Gastrocnemius medialis (tissue), 4 donors: ENCODE data around the gene TOR1B. TPM values are rescaled to one million over a fixed set of nuclear protein-coding genes. Genes with fewer than 3 reads are reported as not detected.

Source experiments
- ATAC-seq, 2 donors: fragments of 150-250 bp; one replicate each; pipeline ENCODE4 v1.9.1; 2016
- DNase-seq, 2 donors: peaks; one replicate each; pipeline ENCODE4 v3.0.0-alpha.2; 2019
- H3K27ac ChIP-seq, 4 donors: fragments of 200-600 bp; sonication (generic); 1 replicate in 1 of 4; 2 replicates in 3 of 4; pipeline ENCODE4 v1.5.1; 2016 to 2018; ENCODE audit warnings: mild to moderate bottlenecking in 2 of 4, moderate library complexity in 1 of 4
- H3K27me3 ChIP-seq, 3 donors: fragments of 200-600 bp; sonication (generic) in 2 of 3; 1 replicate in 1 of 3; 2 replicates in 2 of 3; pipeline versions ENCODE4 v1.5.1 to v1.6.0; 2016 to 2019; ENCODE audit warnings: mild to moderate bottlenecking in 1 of 3, moderate library complexity in 1 of 3
- H3K36me3 ChIP-seq, 2 donors: fragments of 200-600 bp; sonication (generic) in 1 of 2; one replicate each; pipeline ENCODE4 v1.5.1; 2017 to 2018
- H3K4me1 ChIP-seq, 2 donors: fragments of 200-600 bp; sonication (generic) in 1 of 2; one replicate each; pipeline ENCODE4 v1.5.1; 2016 to 2017; ENCODE audit warnings: mild to moderate bottlenecking in 2 of 2
- H3K4me3 ChIP-seq, 4 donors: fragments of 200-600 bp; sonication (generic) in 3 of 4; 1 replicate in 1 of 4; 2 replicates in 3 of 4; pipeline ENCODE4 v1.5.1; 2016 to 2019; ENCODE audit warnings: mild to moderate bottlenecking in 2 of 4
- H3K9me3 ChIP-seq, 3 donors: fragments of 200-600 bp; sonication (generic) in 2 of 3; 1 replicate in 1 of 3; 2 replicates in 2 of 3; pipeline ENCODE4 v1.5.1; 2016 to 2019
- CTCF ChIP-seq, 5 experiments: fragments of 450-650 bp in 3 of 5; fragments of 200-600 bp in 2 of 5; sonication (generic) in 2 of 5; IDR thresholded peaks in 4 of 5; conservative IDR thresholded peaks in 1 of 5; 1 replicate in 4 of 5; 2 replicates in 1 of 5; pipeline ENCODE4 v1.5.1; 2016 to 2019; ENCODE audit warnings: antibody characterized with exemption in 5 of 5, mild to moderate bottlenecking in 3 of 5, moderate library complexity in 3 of 5
- POLR2A ChIP-seq, 2 donors: fragments of 450-650 bp; IDR thresholded peaks; one replicate each; pipeline ENCODE4 v1.6.1; 2017; ENCODE audit warnings: antibody characterized with exemption in 2 of 2, mild to moderate bottlenecking in 2 of 2, moderate library complexity in 2 of 2
- in situ Hi-C, 4 donors: fragments of 200-750 bp; cut with MboI; loops; one replicate each; pipeline versions ENCODE4 v1.15.0 to v1.8.0; 2017; ENCODE audit warnings: low sequenced_read_pairs in 4 of 4
- intact Hi-C: fragments of 100-400 bp; cut with DNase I; formaldehyde crosslinking; loops from one replicate; pipeline ENCODE4 v1.15.1; 2023; ENCODE audit warnings: low total_unique reads
- total RNA-seq, 4 donors: library from RNA; depleted of rRNA; stranded (reverse); fragments of >200 nt; gene quantifications; one replicate each; pipeline versions ENCODE4 v1.1.0 to v1.2.3, GENCODE V29; 2016

The TOR1B gene
- total RNA-seq, 4 donors from 2014 or later, result 15.9 to 22.6 (median 21.2) TPM

- Histone ChIP-seq H3K27ac (no peak overlapping the region), H3K4me3 (no peak overlapping the region), H3K4me1 (no peaks in the 10 kb centered on the region), H3K36me3 (peaks cover 0 to 57% of the 10 kb centered on the region in 2 donors), H3K27me3 (no peaks in the 10 kb centered on the region), H3K9me3 (no peaks in the 10 kb centered on the region)
- intact Hi-C loops (no loop called here), in situ Hi-C loops (no loop called here)
- no peak for ATAC-seq
- DNase-seq, result no peak
- TF ChIP-seq CTCF (IDR thresholded peaks at IDR 0.05 in 4 of 5, conservative IDR thresholded peaks at IDR 0.05 in 1 of 5), result no peak
- TF ChIP-seq POLR2A (IDR thresholded peaks at IDR 0.05), result no peak
Measured at GRCh38 chr9:129850821-129851550, 48.0 kb downstream of the TOR1B start.

GRCh38 chr9:129851821-129852220 is 48.8 kb downstream of the TOR1B start:
- peaks cover 0 to 63% of the 10 kb centered on the region in 2 donors for H3K36me3 ChIP-seq
- in situ Hi-C loops, result no loop called here
- intact Hi-C loops, result no loop called here
- H3K4me1 ChIP-seq, result no peaks in the 10 kb centered on the region
- H3K27me3 ChIP-seq, result no peaks in the 10 kb centered on the region
- no peaks in the 10 kb centered on the region for H3K9me3 ChIP-seq
- DNase-seq (no peak), ATAC-seq (no peak)
- no peak overlapping the region for H3K4me3 ChIP-seq
- H3K27ac ChIP-seq, result no peak overlapping the region
- TF ChIP-seq POLR2A (IDR thresholded peaks at IDR 0.05), result no peak
- TF ChIP-seq CTCF (IDR thresholded peaks at IDR 0.05 in 4 of 5, conservative IDR thresholded peaks at IDR 0.05 in 1 of 5), result no peak

- Histone ChIP-seq H3K4me1 (no peaks in the 10 kb centered on the region), H3K4me3 (no peak overlapping the region), H3K36me3 (peaks cover 0 to 71% of the 10 kb centered on the region in 2 donors), H3K27me3 (no peaks in the 10 kb centered on the region), H3K27ac (no peak overlapping the region), H3K9me3 (no peaks in the 10 kb centered on the region)
- in situ Hi-C loops, result no loop called here
- ATAC-seq (no peak), DNase-seq (no peak)
- intact Hi-C loops, result no loop called here
- TF ChIP-seq CTCF (IDR thresholded peaks at IDR 0.05 in 4 of 5, conservative IDR thresholded peaks at IDR 0.05 in 1 of 5), result no peak
- no peak for TF ChIP-seq POLR2A (IDR thresholded peaks at IDR 0.05)
Measured at GRCh38 chr9:129852579-129852978, 49.6 kb downstream of the TOR1B start.

GRCh38 chr9:129853614-129854013 is 50.6 kb downstream of the TOR1B start:
- no peak overlapping the region for H3K4me3 ChIP-seq
- no peaks in the 10 kb centered on the region for H3K27me3 ChIP-seq
- no peak overlapping the region for H3K27ac ChIP-seq
- H3K36me3 ChIP-seq, result peaks cover 0 to 81% of the 10 kb centered on the region in 2 donors
- no peaks in the 10 kb centered on the region for H3K4me1 ChIP-seq
- TF ChIP-seq CTCF (IDR thresholded peaks at IDR 0.05 in 4 of 5, conservative IDR thresholded peaks at IDR 0.05 in 1 of 5) (no peak), POLR2A (IDR thresholded peaks at IDR 0.05) (no peak)
- H3K9me3 ChIP-seq, result no peaks in the 10 kb centered on the region
- in situ Hi-C loops, result no loop called here
- ATAC-seq, result no peak
- DNase-seq, result no peak
- intact Hi-C loops, result no loop called here
